HepG2 (cell line): ENCODE results near the gene UMPS. TPM values are rescaled to one million over a fixed set of nuclear protein-coding genes. Genes with fewer than 3 reads are reported as not detected.

Experiments
- ATAC-seq: fragments of 200-7000 bp; cut with Tn5 transposase; 3 replicates; pipeline ENCODE4 v1.9.1; 2020; ENCODE audit warnings: mild to moderate bottlenecking, moderate library complexity
- BruUV-seq: library from RNA; stranded (reverse); fragments of 400-500 nt; replicated peaks from 2 replicates; lab custom pipeline; 2021; lab: Mats Ljungman, UMichigan
- CTCF ChIA-PET: fragments of 300-600 bp; formaldehyde crosslinking; extraction: SDS; loops from one replicate; lab custom pipeline; 2021; ENCODE audit warnings: low total read pairs, inconsistent platforms, low intra/inter-chr PET ratio; lab: Yijun Ruan, JAX
- POLR2A ChIA-PET: fragments of 350-600 bp; sonication (Branson Sonifier 250); formaldehyde crosslinking; loops from one replicate; lab custom pipeline; 2020; ENCODE audit warnings: antibody characterized with exemption, inconsistent platforms; lab: Yijun Ruan, JAX
- DNase-seq: peaks from one replicate; pipeline ENCODE4 v3.0.0-alpha.2; 2015; ENCODE audit warnings: low spot score
- FAIRE-seq: peaks from 3 replicates; lab custom pipeline; 2011; peaks lifted over from hg19 to GRCh38; lab: Jason Lieb, UNC
- H2AFZ ChIP-seq: one replicate; pipeline ENCODE4 v1.6.1; 2011; ENCODE audit warnings: low read length, inconsistent platforms
- H3K27ac ChIP-seq: fragments of 300-600 bp; 3 replicates; pipeline ENCODE4 v1.8.0; 2011; ENCODE audit warnings: mixed run types, mild to moderate bottlenecking, mixed read lengths, low read length, inconsistent platforms; ENCODE audit not compliant: insufficient read depth; ENCODE audit errors: extremely low read length
- H3K27me3 ChIP-seq, 2 experiments: fragments of 200-600 bp in 1 of 2; 2 replicates in 1 of 2; 3 replicates in 1 of 2; pipeline versions ENCODE4 v1.6.0 to v1.8.0; 2011; ENCODE audit warnings: low read length in 2 of 2, mild to moderate bottlenecking in 2 of 2, moderate library complexity in 2 of 2, inconsistent platforms in 1 of 2; ENCODE audit not compliant: insufficient read depth in 2 of 2, control insufficient read depth in 1 of 2
- H3K36me3 ChIP-seq, 2 experiments: fragments of 200-600 bp in 1 of 2; replicated peaks in 1 of 2; 2 replicates in 1 of 2; 3 replicates in 1 of 2; pipeline versions ENCODE4 v1.5.1 to v1.8.0; 2011; ENCODE audit warnings: low read length in 2 of 2, inconsistent platforms in 1 of 2; ENCODE audit not compliant: insufficient read depth in 2 of 2, control insufficient read depth in 1 of 2
- H3K4me1 ChIP-seq: 2 replicates; pipeline ENCODE4 v1.5.1; 2012; ENCODE audit warnings: low read length, inconsistent platforms; ENCODE audit not compliant: insufficient read depth
- H3K4me2 ChIP-seq: 2 replicates; pipeline ENCODE4 v1.6.0; 2011; ENCODE audit warnings: low read depth, low read length, inconsistent platforms
- H3K4me3 ChIP-seq, 3 experiments: fragments of 200-600 bp in 1 of 3; sonication (generic), shearing (Covaris generic) in 1 of 3; replicated peaks in 1 of 3; 2 replicates each; pipeline ENCODE4 v1.5.1; 2011 to 2016; ENCODE audit warnings: low read length in 3 of 3, inconsistent platforms in 2 of 3, low read depth in 2 of 3, mild to moderate bottlenecking in 2 of 3, control low read depth in 1 of 3, mixed read lengths in 1 of 3; ENCODE audit not compliant: insufficient read depth in 1 of 3
- H3K79me2 ChIP-seq: one replicate; pipeline ENCODE4 v1.6.1; 2011; ENCODE audit warnings: low read length, inconsistent platforms; ENCODE audit not compliant: insufficient read depth
- H3K9ac ChIP-seq: 2 replicates; pipeline ENCODE4 v1.6.0; 2011; ENCODE audit warnings: mild to moderate bottlenecking, low read depth, low read length, inconsistent platforms; ENCODE audit not compliant: insufficient read depth
- H3K9me3 ChIP-seq: 2 replicates; pipeline ENCODE4 v1.5.1; 2012; ENCODE audit warnings: mild to moderate bottlenecking, low read length
- H4K20me1 ChIP-seq: 2 replicates; pipeline ENCODE4 v1.6.0; 2011; ENCODE audit warnings: inconsistent platforms, mild to moderate bottlenecking, low read length, moderate library complexity; ENCODE audit not compliant: insufficient read depth
- ARNT ChIP-seq: fragments of 450-650 bp; IDR thresholded peaks from 2 replicates; pipeline ENCODE4 v1.6.1; 2017
- ELF3 ChIP-seq: IDR thresholded peaks from 2 replicates; pipeline ENCODE4 v1.6.1; 2016; ENCODE audit warnings: missing genetic modification reagents, missing compliant biosample characterization
- FOXK1 ChIP-seq: sonication (generic); formaldehyde crosslinking; IDR thresholded peaks from 2 replicates; pipeline ENCODE4 v1.4.0; 2020; ENCODE audit warnings: low read depth, missing genetic modification reagents, borderline replicate concordance
- GATAD2A ChIP-seq: IDR thresholded peaks from 2 replicates; pipeline ENCODE4 v1.6.1; 2016
- GTF2F1 ChIP-seq: fragments of 150-350 bp; IDR thresholded peaks from 2 replicates; pipeline ENCODE4 v1.6.1; 2014; ENCODE audit warnings: low read length
- SMYD3 ChIP-seq: sonication (generic); formaldehyde crosslinking; IDR thresholded peaks from 2 replicates; pipeline ENCODE4 v1.8.1; 2023; ENCODE audit warnings: mild to moderate bottlenecking, missing genetic modification reagents
- ZFP62 ChIP-seq: sonication (generic); formaldehyde crosslinking; IDR thresholded peaks from 2 replicates; pipeline ENCODE4 v1.4.0; 2020; ENCODE audit warnings: missing genetic modification reagents
- ZNF253 ChIP-seq: sonication (generic); formaldehyde crosslinking; IDR thresholded peaks from 2 replicates; pipeline ENCODE4 v1.8.0; 2022; ENCODE audit warnings: mild to moderate bottlenecking, missing genetic modification reagents, borderline replicate concordance
- ZNF33A ChIP-seq: sonication (generic); formaldehyde crosslinking; IDR thresholded peaks from 2 replicates; pipeline ENCODE4 v1.5.1; 2020; ENCODE audit warnings: missing genetic modification reagents, mild to moderate bottlenecking, moderate library complexity, borderline replicate concordance
- ZNF431 ChIP-seq: sonication (generic); formaldehyde crosslinking; IDR thresholded peaks from 2 replicates; pipeline ENCODE4 v1.9.0; 2022; ENCODE audit warnings: missing genetic modification reagents, low read depth, mild to moderate bottlenecking, borderline replicate concordance
- WGBS: methylation state at CpG from one replicate; pipeline ENCODE4 v1.1.6; 2017; ENCODE audit warnings: low lambda C conversion rate; 5-methylcytosine and 5-hydroxymethylcytosine counted together
- in situ Hi-C: cut with HindIII; loops from 2 replicates; pipeline ENCODE4 v1.10.0; 2017; ENCODE audit warnings: low pct_unique_long_range_greater_than_20kb; ENCODE audit not compliant: extremely low pct_ligation_motif_present
- intact Hi-C: fragments of 100-400 bp; cut with micrococcal nuclease; formaldehyde crosslinking; loops from one replicate; pipeline ENCODE4 v1.10.0; 2022; ENCODE audit not compliant: unreplicated experiment
- polyA plus RNA-seq, 8 experiments: library from polyadenylated mRNA; depleted of rRNA in 3 of 8; stranded (reverse) in 7 of 8; unstranded in 1 of 8; fragments of >200 nt; fragmentation: Illumina TruSeq in 4 of 8; extraction: Trizol in 4 of 8; gene quantifications; 2 replicates each; pipeline versions ENCODE4 v1.2.1 to v1.2.3, GENCODE V29; 2011 to 2016; ENCODE audit warnings: low read depth in 4 of 8, missing spikeins in 1 of 8, mixed read lengths in 1 of 8; ENCODE audit not compliant: insufficient read depth in 1 of 8
- total RNA-seq, 5 experiments: library from RNA; depleted of rRNA; stranded (reverse); fragments of >200 nt; fragmentation: Illumina TruSeq; extraction: Trizol; gene quantifications; 2 replicates each; pipeline ENCODE4 v1.2.3, GENCODE V29; 2016; ENCODE audit warnings: low read depth in 1 of 5
- TF ChIP-seq, protein P1 (sequence below): sonication (generic); formaldehyde crosslinking; IDR thresholded peaks from 2 replicates; pipeline ENCODE4 v1.8.1; 2022; ENCODE audit warnings: low read depth, mild to moderate bottlenecking, missing genetic modification reagents
- TF ChIP-seq, protein P2 (sequence below): sonication (generic); formaldehyde crosslinking; IDR thresholded peaks from 2 replicates; pipeline ENCODE4 v1.4.0; 2020; ENCODE audit warnings: missing genetic modification reagents, borderline replicate concordance
- TF ChIP-seq, protein P3 (sequence below): sonication (generic); formaldehyde crosslinking; IDR thresholded peaks from 2 replicates; pipeline ENCODE4 v1.4.0; 2020; ENCODE audit warnings: mild to moderate bottlenecking, missing genetic modification reagents

UMPS gene
- total and polyA plus RNA-seq, 2 of the 13 experiments (the other 11 are each of a cell fraction or from before 2014, with no cell fraction given): 52.7 to 74.2 TPM

DNA sequence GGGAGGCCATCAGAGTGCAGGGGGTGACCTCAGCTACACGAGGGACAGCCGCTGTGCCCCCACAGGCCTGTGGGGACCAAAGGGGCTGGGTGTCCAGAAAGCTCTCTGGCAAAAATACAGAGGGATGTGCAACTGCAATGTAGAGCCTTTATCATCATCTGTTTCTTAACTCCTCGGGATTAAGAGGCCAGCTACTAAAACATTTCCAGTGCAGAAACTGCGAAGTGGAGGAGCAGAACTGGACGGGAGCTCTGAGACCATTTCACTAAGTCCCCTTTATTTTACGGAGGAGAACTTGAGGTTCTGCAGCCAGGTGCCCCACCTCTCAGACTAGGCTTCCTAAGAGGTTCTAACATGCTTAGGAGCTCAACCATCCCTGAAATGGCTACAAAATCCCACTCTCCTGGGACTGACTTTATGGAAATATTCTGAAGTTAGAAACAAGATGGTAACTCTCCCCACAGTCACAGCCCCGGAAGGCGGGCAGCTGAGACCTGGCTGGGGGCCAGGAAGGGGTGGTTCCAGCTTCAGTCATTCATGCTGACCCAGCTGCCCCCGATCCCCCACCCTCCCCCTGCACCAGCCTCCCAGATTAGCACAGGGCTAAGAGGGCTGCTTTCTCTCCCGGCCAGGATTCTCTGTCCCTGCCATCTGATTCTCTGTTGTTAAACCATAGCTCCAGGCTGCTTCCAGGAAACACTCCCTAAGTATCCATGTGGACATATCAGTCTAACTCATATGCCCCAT is 40.3 kb downstream of the UMPS start:
- ChIA-PET CTCF (no interaction called here), POLR2A (interaction anchor here (1.9 kb wide), 1 partner anchor 131 kb away, joined by 6 read pairs; no protein-coding TSS in a partner anchor)
- peaks cover 49 to 82% of the 10 kb centered on the region in 2 experiments for H3K36me3 ChIP-seq
- H3K4me1 ChIP-seq: peaks cover 6% of the 10 kb centered on the region; the same call in 1 of the 2 replicates
- no peak overlapping the region for H3K9ac ChIP-seq
- TF ChIP-seq GTF2F1 (no peak), ZNF253 (CRISPR knock-in tag) (no peak), ZNF33A (CRISPR knock-in tag) (no peak), ARNT (no peak), ELF3 (CRISPR knock-in tag) (no peak), FOXK1 (CRISPR knock-in tag) (no peak), SMYD3 (CRISPR knock-in tag) (no peak), ZNF431 (CRISPR knock-in tag) (no peak), GATAD2A (CRISPR knock-in tag) (no peak), ZFP62 (CRISPR knock-in tag) (no peak)
- TF ChIP-seq, protein P1, sequence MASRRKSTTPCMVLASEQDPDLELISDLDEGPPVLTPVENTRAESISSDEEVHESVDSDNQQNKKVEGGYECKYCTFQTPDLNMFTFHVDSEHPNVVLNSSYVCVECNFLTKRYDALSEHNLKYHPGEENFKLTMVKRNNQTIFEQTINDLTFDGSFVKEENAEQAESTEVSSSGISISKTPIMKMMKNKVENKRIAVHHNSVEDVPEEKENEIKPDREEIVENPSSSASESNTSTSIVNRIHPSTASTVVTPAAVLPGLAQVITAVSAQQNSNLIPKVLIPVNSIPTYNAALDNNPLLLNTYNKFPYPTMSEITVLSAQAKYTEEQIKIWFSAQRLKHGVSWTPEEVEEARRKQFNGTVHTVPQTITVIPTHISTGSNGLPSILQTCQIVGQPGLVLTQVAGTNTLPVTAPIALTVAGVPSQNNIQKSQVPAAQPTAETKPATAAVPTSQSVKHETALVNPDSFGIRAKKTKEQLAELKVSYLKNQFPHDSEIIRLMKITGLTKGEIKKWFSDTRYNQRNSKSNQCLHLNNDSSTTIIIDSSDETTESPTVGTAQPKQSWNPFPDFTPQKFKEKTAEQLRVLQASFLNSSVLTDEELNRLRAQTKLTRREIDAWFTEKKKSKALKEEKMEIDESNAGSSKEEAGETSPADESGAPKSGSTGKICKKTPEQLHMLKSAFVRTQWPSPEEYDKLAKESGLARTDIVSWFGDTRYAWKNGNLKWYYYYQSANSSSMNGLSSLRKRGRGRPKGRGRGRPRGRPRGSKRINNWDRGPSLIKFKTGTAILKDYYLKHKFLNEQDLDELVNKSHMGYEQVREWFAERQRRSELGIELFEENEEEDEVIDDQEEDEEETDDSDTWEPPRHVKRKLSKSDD (CRISPR knock-in tag): no peak
- TF ChIP-seq, protein P2, sequence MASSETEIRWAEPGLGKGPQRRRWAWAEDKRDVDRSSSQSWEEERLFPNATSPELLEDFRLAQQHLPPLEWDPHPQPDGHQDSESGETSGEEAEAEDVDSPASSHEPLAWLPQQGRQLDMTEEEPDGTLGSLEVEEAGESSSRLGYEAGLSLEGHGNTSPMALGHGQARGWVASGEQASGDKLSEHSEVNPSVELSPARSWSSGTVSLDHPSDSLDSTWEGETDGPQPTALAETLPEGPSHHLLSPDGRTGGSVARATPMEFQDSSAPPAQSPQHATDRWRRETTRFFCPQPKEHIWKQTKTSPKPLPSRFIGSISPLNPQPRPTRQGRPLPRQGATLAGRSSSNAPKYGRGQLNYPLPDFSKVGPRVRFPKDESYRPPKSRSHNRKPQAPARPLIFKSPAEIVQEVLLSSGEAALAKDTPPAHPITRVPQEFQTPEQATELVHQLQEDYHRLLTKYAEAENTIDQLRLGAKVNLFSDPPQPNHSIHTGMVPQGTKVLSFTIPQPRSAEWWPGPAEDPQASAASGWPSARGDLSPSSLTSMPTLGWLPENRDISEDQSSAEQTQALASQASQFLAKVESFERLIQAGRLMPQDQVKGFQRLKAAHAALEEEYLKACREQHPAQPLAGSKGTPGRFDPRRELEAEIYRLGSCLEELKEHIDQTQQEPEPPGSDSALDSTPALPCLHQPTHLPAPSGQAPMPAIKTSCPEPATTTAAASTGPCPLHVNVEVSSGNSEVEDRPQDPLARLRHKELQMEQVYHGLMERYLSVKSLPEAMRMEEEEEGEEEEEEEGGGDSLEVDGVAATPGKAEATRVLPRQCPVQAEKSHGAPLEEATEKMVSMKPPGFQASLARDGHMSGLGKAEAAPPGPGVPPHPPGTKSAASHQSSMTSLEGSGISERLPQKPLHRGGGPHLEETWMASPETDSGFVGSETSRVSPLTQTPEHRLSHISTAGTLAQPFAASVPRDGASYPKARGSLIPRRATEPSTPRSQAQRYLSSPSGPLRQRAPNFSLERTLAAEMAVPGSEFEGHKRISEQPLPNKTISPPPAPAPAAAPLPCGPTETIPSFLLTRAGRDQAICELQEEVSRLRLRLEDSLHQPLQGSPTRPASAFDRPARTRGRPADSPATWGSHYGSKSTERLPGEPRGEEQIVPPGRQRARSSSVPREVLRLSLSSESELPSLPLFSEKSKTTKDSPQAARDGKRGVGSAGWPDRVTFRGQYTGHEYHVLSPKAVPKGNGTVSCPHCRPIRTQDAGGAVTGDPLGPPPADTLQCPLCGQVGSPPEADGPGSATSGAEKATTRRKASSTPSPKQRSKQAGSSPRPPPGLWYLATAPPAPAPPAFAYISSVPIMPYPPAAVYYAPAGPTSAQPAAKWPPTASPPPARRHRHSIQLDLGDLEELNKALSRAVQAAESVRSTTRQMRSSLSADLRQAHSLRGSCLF: no peak
- TF ChIP-seq, protein P3, sequence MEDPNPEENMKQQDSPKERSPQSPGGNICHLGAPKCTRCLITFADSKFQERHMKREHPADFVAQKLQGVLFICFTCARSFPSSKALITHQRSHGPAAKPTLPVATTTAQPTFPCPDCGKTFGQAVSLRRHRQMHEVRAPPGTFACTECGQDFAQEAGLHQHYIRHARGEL: no peak
- H4K20me1 ChIP-seq: no peaks in the 10 kb centered on the region
- BruUV-seq: no TSS peak
- no peak overlapping the region for H3K4me2 ChIP-seq
- H3K9me3 ChIP-seq: no peaks in the 10 kb centered on the region
- H3K4me3 ChIP-seq: no peak overlapping the region
- FAIRE-seq (no peak), ATAC-seq (no peak), DNase-seq (no peak)
- intact Hi-C loops: no loop called here
- WGBS: 90% methylated on average over 10 of the region's 10 CpGs
- no peak overlapping the region for H3K27ac ChIP-seq
- no peaks in the 10 kb centered on the region for H3K27me3 ChIP-seq
- no peak overlapping the region for H2AFZ ChIP-seq
- no peaks in the 10 kb centered on the region for H3K79me2 ChIP-seq
- in situ Hi-C loops: loop anchor here (25.0 kb wide), 1 partner anchor 392 kb away; no protein-coding TSS in a partner anchor
